Activated CD8-positive, alpha-beta memory T cell treated with anti-CD3 and anti-CD28 coated beads, Interleukin-2, amount 50 U/mL, for 24 hours (primary cell): ENCODE measurements around the gene CD14.
"Not testable (repeated sequence)": the region's sequence is repeated elsewhere in the genome, so short reads cannot be mapped to it uniquely, and the experiment has no call there.

Experiments used
- DNase-seq: peaks from one replicate; pipeline ENCODE4 v3.0.0-alpha.2; 2020; ENCODE audit errors: extremely low read depth

The CD14 gene

GRCh38 chr5:140596321-140596741 lies 36.6 kb downstream of the CD14 start:
- no peak for DNase-seq

- no peak for DNase-seq
These were observed 37.3 kb downstream of the CD14 start for GRCh38 chr5:140595538-140596300.

GRCh38 chr5:140594169-140594568 lies 38.8 kb downstream of the CD14 start:
- no peak for DNase-seq

- not testable (repeated sequence) for DNase-seq
These were observed 39.9 kb downstream of the CD14 start for GRCh38 chr5:140593070-140593469.

GRCh38 chr5:140591747-140592372 lies 41.1 kb downstream of the CD14 start:
- DNase-seq = no peak

- no peak for DNase-seq
These were observed 42.1 kb downstream of the CD14 start for GRCh38 chr5:140590861-140591260.

GRCh38 chr5:140588311-140589070 lies 44.5 kb downstream of the CD14 start:
- DNase-seq = no peak

GRCh38 chr5:140587495-140587894 lies 45.5 kb downstream of the CD14 start:
- DNase-seq = no peak
